H1 (cell line): ENCODE results near the gene HAO2. TPM values are rescaled to one million over a fixed set of nuclear protein-coding genes. Genes with fewer than 3 reads are reported as not detected.

ENCODE experiments used
- RNF2 ChIP-seq: fragments of 200-900, 300-1000 bp; sonication (generic); IDR thresholded peaks from 2 replicates; pipeline ENCODE4 v1.7.1; 2016; ENCODE audit warnings: borderline replicate concordance, low read depth, mild to moderate bottlenecking, antibody characterized with exemption, low read length; ENCODE audit not compliant: poor library complexity, severe bottlenecking; ENCODE audit errors: missing control alignments
- polyA plus RNA-seq, 7 experiments: library from polyadenylated mRNA; depleted of rRNA in 3 of 7; stranded (reverse) in 5 of 7; unstranded in 2 of 7; fragments of >200 nt in 5 of 7; fragments of 200-250 nt in 2 of 7; gene quantifications; 1 replicate in 5 of 7; 2 replicates in 1 of 7; 4 replicates in 1 of 7; pipeline versions ENCODE4 v1.2.1 to v1.2.3, GENCODE V29; 2011 to 2013; ENCODE audit warnings: missing spikeins in 2 of 7, mixed read lengths in 2 of 7
- total RNA-seq: library from RNA; stranded (reverse); fragmentation: NEBNext Ultra II Directional; extraction: Animal tissue kit (Norgen Biotek cat#: 25700); gene quantifications from 2 replicates; pipeline ENCODE4 v1.2.1, GENCODE V29; 2021

Gene HAO2
- total and polyA plus RNA-seq, 2 of the 8 experiments (the other 6 are each of a cell fraction or from before 2014, with no cell fraction given): not detected

DNA sequence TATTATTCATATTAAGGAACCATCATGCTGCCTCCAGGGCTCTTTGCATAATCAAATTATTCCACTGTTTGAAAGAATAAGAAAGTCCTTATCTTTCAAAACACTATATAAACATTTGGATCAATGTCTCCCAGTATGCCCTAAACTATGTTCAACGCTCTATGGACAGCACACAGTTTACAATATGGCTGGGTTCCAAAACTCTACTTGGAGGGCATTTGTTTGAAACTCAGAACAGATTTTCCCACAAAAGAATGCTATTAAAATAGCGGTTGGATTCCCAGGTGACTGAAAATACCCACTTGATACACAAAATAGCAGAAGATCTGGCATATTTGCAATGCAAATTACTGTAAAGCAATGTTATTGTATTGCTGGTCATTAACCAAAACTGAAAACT is 3.2 kb downstream of the HAO2 start (continued):
- TF ChIP-seq RNF2: no peak
